GM12865 (cell line): ENCODE data around the gene COL18A1.

ENCODE experiments used
- DNase-seq: peaks from one replicate; pipeline ENCODE4 v3.0.0; 2010; ENCODE audit warnings: low read depth
- H3K4me3 ChIP-seq: 2 replicates; pipeline ENCODE4 v1.5.1; 2011; ENCODE audit warnings: mild to moderate bottlenecking, low read depth, low read length, control low read depth
- CTCF ChIP-seq: IDR thresholded peaks from 2 replicates; pipeline ENCODE4 v1.5.1; 2011; ENCODE audit warnings: low read length, control low read depth, low read depth, inconsistent platforms; ENCODE audit not compliant: insufficient read depth; ENCODE audit errors: missing control alignments

Gene COL18A1

GRCh38 chr21:45517249-45518065, 112.5 kb downstream of the COL18A1 start:
- no peak overlapping the region for H3K4me3 ChIP-seq
- peak; percentile 80 for DNase-seq
- no peak for TF ChIP-seq CTCF

GRCh38 chr21:45518742-45519141, 113.8 kb downstream of the COL18A1 start:
- no peak for DNase-seq
- H3K4me3 ChIP-seq, result no peak overlapping the region
- TF ChIP-seq CTCF, result no peak

- no peak for DNase-seq
- TF ChIP-seq CTCF, result no peak
- H3K4me3 ChIP-seq, result no peak overlapping the region
Observed at GRCh38 chr21:45519182-45519581, 114.2 kb downstream of the COL18A1 start.

GRCh38 chr21:45521241-45521640, 116.3 kb downstream of the COL18A1 start:
- TF ChIP-seq CTCF, result no peak
- DNase-seq, result no peak
- H3K4me3 ChIP-seq, result no peak overlapping the region

- DNase-seq, result no peak
- no peak for TF ChIP-seq CTCF
- H3K4me3 ChIP-seq, result no peak overlapping the region
Observed at GRCh38 chr21:45522381-45522780, 117.4 kb downstream of the COL18A1 start.

- no peak overlapping the region for H3K4me3 ChIP-seq
- TF ChIP-seq CTCF, result no peak
- no peak for DNase-seq
Observed at GRCh38 chr21:45522986-45523385, 118.0 kb downstream of the COL18A1 start.
